Ureter (tissue), 1 donor: ENCODE data around the gene GOLGA6L2. TPM values are rescaled to one million over a fixed set of nuclear protein-coding genes. Genes with fewer than 3 reads are reported as not detected.
A peak's percentile ranks its signal among the peaks of the same experiment; 100 is the strongest.
"Not testable (repeated sequence)": the region's sequence is repeated elsewhere in the genome, so short reads cannot be mapped to it uniquely, and the experiment has no call there.

Experiments
- DNase-seq: peaks from one replicate; pipeline ENCODE4 v3.0.0-alpha.2; 2020; ENCODE audit warnings: low spot score
- total RNA-seq: library from RNA; stranded (reverse); gene quantifications from one replicate; pipeline ENCODE4 v1.2.4, GENCODE V29; 2023
- donor health status: DM: yes; HTN: yes; CAD: no.

The GOLGA6L2 gene
- total RNA-seq, 1 donor from 2014 or later: not detected

- not testable (repeated sequence) for DNase-seq
Measured at GRCh38 chr15:23425327-23425726, 21.7 kb downstream of the GOLGA6L2 start.

GRCh38 chr15:23424111-23424904 is 22.7 kb downstream of the GOLGA6L2 start:
- DNase-seq: peak; percentile 36

- no peak for DNase-seq
Measured at GRCh38 chr15:23422946-23423708, 23.9 kb downstream of the GOLGA6L2 start.

- DNase-seq: no peak
Measured at GRCh38 chr15:23422099-23422945, 24.7 kb downstream of the GOLGA6L2 start.

- no peak for DNase-seq
Measured at GRCh38 chr15:23420806-23421575, 26.1 kb downstream of the GOLGA6L2 start.

- no peak for DNase-seq
Measured at GRCh38 chr15:23416349-23417276, 30.4 kb downstream of the GOLGA6L2 start.

GRCh38 chr15:23415866-23416265 is 31.2 kb downstream of the GOLGA6L2 start:
- DNase-seq: not testable (repeated sequence)

GRCh38 chr15:23415321-23415865 is 31.6 kb downstream of the GOLGA6L2 start:
- DNase-seq: no peak

GRCh38 chr15:23412881-23413600 is 34.0 kb downstream of the GOLGA6L2 start:
- DNase-seq: not testable (repeated sequence)

GRCh38 chr15:23411841-23412240 is 35.2 kb downstream of the GOLGA6L2 start:
- no peak for DNase-seq

GRCh38 chr15:23403550-23403949 is 43.5 kb downstream of the GOLGA6L2 start:
- DNase-seq: no peak

- no peak for DNase-seq
Measured at GRCh38 chr15:23402544-23402943, 44.5 kb downstream of the GOLGA6L2 start.

GRCh38 chr15:23402140-23402539 is 44.9 kb downstream of the GOLGA6L2 start:
- DNase-seq: no peak

GRCh38 chr15:23401627-23402026 is 45.4 kb downstream of the GOLGA6L2 start:
- no peak for DNase-seq

GRCh38 chr15:23399207-23399606 is 47.8 kb downstream of the GOLGA6L2 start:
- not testable (repeated sequence) for DNase-seq

- not testable (repeated sequence) for DNase-seq
Measured at GRCh38 chr15:23398357-23398756, 48.7 kb downstream of the GOLGA6L2 start.

GRCh38 chr15:23397779-23398178 is 49.3 kb downstream of the GOLGA6L2 start:
- no peak for DNase-seq

GRCh38 chr15:23395832-23396231 is 51.2 kb downstream of the GOLGA6L2 start:
- no peak for DNase-seq
